CD4-positive, alpha-beta memory T cell (primary cell): Measurements from ENCODE around the gene CD2BP2. TPM values are rescaled to one million over a fixed set of nuclear protein-coding genes. Genes with fewer than 3 reads are reported as not detected.

Experiments
- CTCF ChIA-PET: fragments of 350-600 bp; sonication (Branson Sonifier 250); formaldehyde crosslinking; loops from one replicate; lab custom pipeline; 2021; ENCODE audit warnings: inconsistent platforms; ENCODE audit not compliant: partially characterized antibody; lab: Charles Lee
- POLR2A ChIA-PET: fragments of 350-600 bp; sonication (Branson Sonifier 250); formaldehyde crosslinking; loops from one replicate; lab custom pipeline; 2021; ENCODE audit not compliant: partially characterized antibody; lab: Charles Lee
- DNase-seq, 5 donors: peaks; one replicate each; pipeline versions ENCODE4 v3.0.0 to v3.0.0-alpha.2; 2020 to 2022; ENCODE audit warnings: mixed read lengths in 1 of 5
- H3K27ac ChIP-seq: one replicate; pipeline ENCODE4 v1.7.0; 2013; ENCODE audit warnings: low read depth, low read length
- H3K27me3 ChIP-seq: 2 replicates; pipeline ENCODE4 v1.7.0; 2013; ENCODE audit warnings: mild to moderate bottlenecking, low read length, moderate library complexity; ENCODE audit not compliant: insufficient read depth
- H3K36me3 ChIP-seq: 2 replicates; pipeline ENCODE4 v1.7.0; 2013; ENCODE audit warnings: mild to moderate bottlenecking, low read length, moderate library complexity; ENCODE audit not compliant: insufficient read depth
- H3K4me1 ChIP-seq: 2 replicates; pipeline ENCODE4 v1.7.0; 2013; ENCODE audit warnings: mild to moderate bottlenecking, low read length, moderate library complexity; ENCODE audit not compliant: insufficient read depth
- H3K4me3 ChIP-seq, 2 donors: one replicate each; pipeline ENCODE4 v1.7.0; 2013; ENCODE audit warnings: low read length in 2 of 2, mild to moderate bottlenecking in 1 of 2
- H3K9me3 ChIP-seq, 2 donors: one replicate each; pipeline ENCODE4 v1.7.0; 2013; ENCODE audit warnings: low read length in 2 of 2, control low read depth in 1 of 2; ENCODE audit not compliant: control insufficient read depth in 1 of 2
- H3K27ac Mint-ChIP-seq, 7 donors: one replicate each; pipeline ENCODE4 v1.8.0; 2020 to 2021; ENCODE audit warnings: mixed read lengths in 7 of 7, mild to moderate bottlenecking in 6 of 7, inconsistent platforms in 3 of 7, moderate library complexity in 3 of 7
- H3K27me3 Mint-ChIP-seq, 2 donors: one replicate each; pipeline ENCODE4 v1.8.0; 2020 to 2021; ENCODE audit warnings: mixed read lengths in 2 of 2
- H3K36me3 Mint-ChIP-seq, 2 donors: one replicate each; pipeline ENCODE4 v1.8.0; 2020 to 2021; ENCODE audit warnings: mixed read lengths in 2 of 2, inconsistent platforms in 1 of 2, mild to moderate bottlenecking in 1 of 2
- H3K4me1 Mint-ChIP-seq, 4 donors: one replicate each; pipeline ENCODE4 v1.8.0; 2020 to 2021; ENCODE audit warnings: mixed read lengths in 4 of 4, mild to moderate bottlenecking in 1 of 4
- H3K4me3 Mint-ChIP-seq, 8 donors: one replicate each; pipeline ENCODE4 v1.8.0; 2020 to 2021; ENCODE audit warnings: mixed read lengths in 8 of 8, mild to moderate bottlenecking in 7 of 8, moderate library complexity in 6 of 8, inconsistent platforms in 3 of 8
- H3K9me3 Mint-ChIP-seq, 8 donors: one replicate each; pipeline ENCODE4 v1.8.0; 2020 to 2021; ENCODE audit warnings: mixed read lengths in 8 of 8, mild to moderate bottlenecking in 5 of 8, inconsistent platforms in 3 of 8, moderate library complexity in 1 of 8
- intact Hi-C: fragments of 100-400 bp; cut with micrococcal nuclease; formaldehyde crosslinking; loops from one replicate; pipeline ENCODE4 v1.15.1; 2023
- polyA plus RNA-seq, 2 donors: library from polyadenylated mRNA; unstranded; fragments of 300-500 nt; fragmentation: Illumina TruSeq; gene quantifications; one replicate each; pipeline ENCODE4 v1.2.3, GENCODE V29; 2021
- total RNA-seq, 2 experiments: library from RNA; stranded (reverse); gene quantifications; one replicate each; pipeline ENCODE4 v1.2.3, GENCODE V29; 2021

Gene CD2BP2
- total and polyA plus RNA-seq, 4 experiments from 2014 or later: 23.7 to 79.4 (median 48.7) TPM

DNA sequence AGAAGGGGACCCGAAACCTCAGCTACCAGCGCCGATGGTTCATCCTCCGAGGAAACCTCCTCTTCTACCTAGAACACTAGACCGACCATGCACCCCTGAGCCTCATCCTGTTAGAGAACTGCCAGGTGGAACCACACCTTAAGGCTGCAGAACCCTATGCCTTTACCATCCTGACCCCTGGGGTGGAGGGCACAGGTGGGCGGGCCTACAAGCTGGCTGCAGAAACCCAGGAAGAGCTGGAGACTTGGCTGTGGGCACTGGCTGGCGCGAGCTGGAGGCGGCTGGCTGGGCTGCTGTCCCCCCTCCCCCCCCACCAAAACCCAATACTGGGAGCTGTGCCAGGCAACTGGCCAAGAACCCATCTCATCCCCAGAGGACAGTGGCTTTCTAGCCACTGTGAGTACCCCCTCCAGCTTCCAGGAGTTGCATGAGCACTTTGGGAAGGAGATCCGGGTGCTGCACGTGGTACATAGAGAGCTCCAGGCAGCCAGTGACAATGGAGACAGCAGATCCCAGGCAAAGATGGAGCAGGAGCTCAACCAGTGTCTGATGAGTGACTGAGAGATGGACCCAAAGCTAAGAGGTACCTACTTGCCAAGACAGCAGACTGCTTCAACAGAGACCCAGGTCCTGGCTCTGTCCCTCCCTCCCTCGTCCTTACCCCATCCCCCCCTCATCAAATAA, 1.4 kb upstream of the CD2BP2 start:
- Mint-ChIP-seq H3K27me3 (no peaks in the 10 kb centered on the region), H3K9me3 (no peaks in the 10 kb centered on the region), H3K4me3 (peak overlapping the region; percentile 90 to 98 (median 96)), H3K27ac (peak overlapping the region; percentile 96 to 99 (median 98)), H3K4me1 (peaks cover 15 to 42% (median 24%) of the 10 kb centered on the region in 4 donors), H3K36me3 (peaks cover 12 to 67% of the 10 kb centered on the region in 2 donors)
- no peaks in the 10 kb centered on the region for H3K9me3 ChIP-seq
- intact Hi-C loops: no loop called here
- peak in 2 of 5 donors; percentile 18 to 43 for DNase-seq
- ChIA-PET POLR2A (interaction anchor here (0.6 to 7.2 kb wide), 9 partner anchors 10 to 292 kb away, joined by 3 to 59 read pairs (median 7); partner anchors contain the start of genes ALDOA, SEPTIN1, TBC1D10B and TBX6), CTCF (interaction anchor here (3.0 kb wide), 1 partner anchor 53 kb away, joined by 13 read pairs; no protein-coding TSS in a partner anchor)
- peaks cover 32% of the 10 kb centered on the region for H3K4me1 ChIP-seq
- H3K27ac ChIP-seq: peak overlapping the region; percentile 95
- peaks cover 42% of the 10 kb centered on the region for H3K36me3 ChIP-seq
- no peaks in the 10 kb centered on the region for H3K27me3 ChIP-seq
- H3K4me3 ChIP-seq: no peak overlapping the region

DNA sequence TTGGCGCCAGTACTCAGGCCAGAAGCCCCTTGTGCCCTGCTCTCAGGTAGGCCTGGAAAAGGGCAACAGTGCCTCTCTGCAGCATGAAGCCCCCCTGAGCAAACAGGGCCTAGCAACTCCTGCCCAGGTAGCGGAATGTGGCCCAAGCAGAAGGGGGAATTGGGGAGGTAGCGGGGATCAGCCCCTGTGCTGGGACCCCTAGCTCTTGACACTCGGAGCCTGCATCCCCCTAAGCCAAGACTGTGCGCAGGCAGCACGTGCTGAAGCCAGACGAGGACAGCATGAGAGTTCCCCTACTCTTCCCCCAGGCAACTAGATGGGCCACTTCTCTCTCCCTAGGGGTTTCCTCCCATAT, 823 bp upstream of the CD2BP2 start:
- H3K36me3 ChIP-seq: peaks cover 48% of the 10 kb centered on the region
- DNase-seq: no peak
- POLR2A ChIA-PET: interaction anchor here (1.5 to 7.2 kb wide), 10 partner anchors 9 to 291 kb away, joined by 3 to 59 read pairs (median 9); partner anchors contain the start of genes ALDOA, DCTPP1, SEPTIN1 and TBC1D10B
- Mint-ChIP-seq H3K27me3 (no peaks in the 10 kb centered on the region), H3K4me1 (peaks cover 13 to 42% (median 24%) of the 10 kb centered on the region in 4 donors), H3K9me3 (no peaks in the 10 kb centered on the region), H3K27ac (peak overlapping the region; percentile 96 to 99 (median 98)), H3K4me3 (peak overlapping the region; percentile 90 to 98 (median 96)), H3K36me3 (peaks cover 16 to 69% of the 10 kb centered on the region in 2 donors)
- CTCF ChIA-PET: interaction anchor here (3.0 kb wide), 2 partner anchors 15 to 53 kb away, joined by 7 to 13 read pairs; no protein-coding TSS in a partner anchor
- peak overlapping the region; percentile 95 for H3K27ac ChIP-seq
- H3K27me3 ChIP-seq: no peaks in the 10 kb centered on the region
- H3K9me3 ChIP-seq: no peaks in the 10 kb centered on the region
- H3K4me1 ChIP-seq: peaks cover 32% of the 10 kb centered on the region
- H3K4me3 ChIP-seq: peak overlapping the region; percentile 94 to 98
- intact Hi-C loops: loop anchor here (1.0 to 2.0 kb wide), 4 partner anchors 14 to 39 kb away; partner anchors contain the start of genes TBC1D10B and ZNF48

DNA sequence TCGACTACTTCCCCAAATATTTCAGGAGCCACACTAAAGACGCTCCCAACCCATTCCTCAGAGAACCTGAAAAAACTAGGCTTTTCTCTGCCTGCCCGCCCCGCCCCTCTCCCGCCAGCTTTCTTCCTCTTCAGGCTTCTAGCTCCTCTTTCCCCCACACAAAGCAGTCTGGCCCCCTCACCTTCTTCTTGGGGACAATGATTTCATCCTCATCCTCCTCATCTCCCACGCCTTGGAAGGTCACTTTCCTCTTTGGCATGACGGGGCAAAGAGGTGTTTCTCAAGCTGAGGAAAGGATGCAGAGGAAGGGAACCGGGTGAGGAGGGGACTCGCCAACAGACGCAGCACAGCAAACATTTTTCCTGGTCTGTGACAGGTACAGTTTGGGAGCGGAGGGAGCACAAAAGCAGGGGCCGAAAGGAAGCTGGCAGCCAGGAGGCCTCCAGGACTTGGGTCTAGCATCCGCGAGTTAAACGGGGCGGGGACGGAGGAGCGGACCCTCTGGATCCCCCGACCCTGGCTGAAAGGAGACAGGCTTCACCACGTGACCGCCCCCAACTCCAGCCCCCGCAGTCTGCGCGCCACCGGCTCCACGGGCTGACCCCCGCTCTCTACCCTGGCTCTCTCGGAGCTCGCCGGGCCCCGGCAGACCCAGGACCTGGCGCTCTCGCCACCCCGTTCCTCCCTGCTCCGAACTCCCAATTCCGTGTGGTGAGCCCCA, 525 bp downstream of the CD2BP2 start:
- Histone ChIP-seq H3K4me3 (peak overlapping the region; percentile 94 to 98), H3K4me1 (peaks cover 32% of the 10 kb centered on the region), H3K27me3 (no peaks in the 10 kb centered on the region), H3K36me3 (peaks cover 45% of the 10 kb centered on the region), H3K27ac (peak overlapping the region; percentile 95), H3K9me3 (no peaks in the 10 kb centered on the region)
- POLR2A ChIA-PET: interaction anchor here (0.8 to 7.2 kb wide), 11 partner anchors 8 to 278 kb away, joined by 3 to 59 read pairs (median 11); partner anchors contain the start of genes DCTPP1, SEPTIN1, TBC1D10B and ZNF48
- Mint-ChIP-seq H3K27me3 (no peaks in the 10 kb centered on the region), H3K4me1 (peaks cover 15 to 47% (median 27%) of the 10 kb centered on the region in 4 donors), H3K4me3 (peak overlapping the region; percentile 90 to 98 (median 96)), H3K27ac (peak overlapping the region; percentile 96 to 99 (median 98)), H3K9me3 (no peaks in the 10 kb centered on the region), H3K36me3 (peaks cover 18 to 72% of the 10 kb centered on the region in 2 donors)
- intact Hi-C loops: loop anchor here (1.0 to 2.0 kb wide), 4 partner anchors 16 to 41 kb away; partner anchors contain the start of genes TBC1D10B and ZNF48
- CTCF ChIA-PET: interaction anchor here (0.8 to 3.0 kb wide), 3 partner anchors 10 to 55 kb away, joined by 3 to 8 read pairs (median 7); no protein-coding TSS in a partner anchor
- peak in 1 of 5 donors; percentile 50 for DNase-seq

DNA sequence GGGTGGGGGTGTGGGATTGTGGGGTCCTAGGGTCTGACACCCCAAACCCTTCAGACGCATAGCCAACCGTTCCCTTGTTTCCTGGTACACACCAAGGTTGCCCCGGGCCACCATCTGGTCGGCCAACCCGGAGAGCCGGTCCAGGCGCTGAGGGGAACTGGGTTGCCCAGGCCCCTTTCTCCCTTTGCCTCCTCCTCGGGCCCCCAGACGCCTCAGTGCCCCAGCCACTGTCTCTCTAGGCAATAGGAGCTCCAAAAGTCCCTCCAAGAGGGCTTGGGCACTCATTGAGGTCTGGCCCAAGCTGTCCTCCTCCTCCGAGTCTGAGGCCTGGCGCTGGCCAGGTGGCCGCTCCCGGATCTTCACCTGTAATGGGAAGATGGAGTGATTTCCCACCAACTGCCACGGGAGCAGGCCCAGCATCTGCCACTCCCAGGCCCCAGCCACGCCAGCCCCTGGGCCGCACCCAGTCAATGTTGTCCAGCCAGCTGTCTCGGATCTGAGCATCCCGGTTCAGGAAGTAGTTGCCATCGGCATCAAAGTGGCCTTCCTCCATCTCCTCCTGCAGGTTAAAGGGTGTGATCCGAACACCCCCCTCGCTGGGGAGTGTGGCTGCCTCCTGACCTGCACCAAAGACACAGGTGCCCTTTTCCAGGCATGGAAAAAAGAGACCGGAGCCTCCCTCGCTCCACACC, 1.5 kb downstream of the CD2BP2 start:
- no peaks in the 10 kb centered on the region for H3K9me3 Mint-ChIP-seq
- H3K36me3 Mint-ChIP-seq: peaks cover 18 to 70% of the 10 kb centered on the region in 2 donors
- H3K4me3 Mint-ChIP-seq: peak overlapping the region; percentile 90 to 98 (median 96)
- peak overlapping the region in 1 of 2 donors; percentile 98 for H3K4me3 ChIP-seq
- peaks cover 32% of the 10 kb centered on the region for H3K4me1 ChIP-seq
- peak overlapping the region in 6 of 7 donors; percentile 41 to 99 (median 62) for H3K27ac Mint-ChIP-seq
- H3K27ac ChIP-seq: peak overlapping the region; percentile 95
- H3K36me3 ChIP-seq: peaks cover 37% of the 10 kb centered on the region
- H3K27me3 Mint-ChIP-seq: no peaks in the 10 kb centered on the region
- no peak for DNase-seq
- H3K4me1 Mint-ChIP-seq: peaks cover 15 to 47% (median 27%) of the 10 kb centered on the region in 4 donors
- H3K9me3 ChIP-seq: no peaks in the 10 kb centered on the region
- ChIA-PET CTCF (interaction anchor here (1.5 to 3.0 kb wide), 2 partner anchors 17 to 56 kb away, joined by 7 to 8 read pairs; no protein-coding TSS in a partner anchor), POLR2A (interaction anchor here (1.9 to 7.2 kb wide), 8 partner anchors 12 to 76 kb away, joined by 7 to 59 read pairs (median 19); partner anchors contain the start of genes DCTPP1, SEPTIN1, TBC1D10B and ZNF48)
- no peaks in the 10 kb centered on the region for H3K27me3 ChIP-seq
- intact Hi-C loops: loop anchor here (2.0 kb wide), 2 partner anchors 19 to 25 kb away; no protein-coding TSS in a partner anchor

DNA sequence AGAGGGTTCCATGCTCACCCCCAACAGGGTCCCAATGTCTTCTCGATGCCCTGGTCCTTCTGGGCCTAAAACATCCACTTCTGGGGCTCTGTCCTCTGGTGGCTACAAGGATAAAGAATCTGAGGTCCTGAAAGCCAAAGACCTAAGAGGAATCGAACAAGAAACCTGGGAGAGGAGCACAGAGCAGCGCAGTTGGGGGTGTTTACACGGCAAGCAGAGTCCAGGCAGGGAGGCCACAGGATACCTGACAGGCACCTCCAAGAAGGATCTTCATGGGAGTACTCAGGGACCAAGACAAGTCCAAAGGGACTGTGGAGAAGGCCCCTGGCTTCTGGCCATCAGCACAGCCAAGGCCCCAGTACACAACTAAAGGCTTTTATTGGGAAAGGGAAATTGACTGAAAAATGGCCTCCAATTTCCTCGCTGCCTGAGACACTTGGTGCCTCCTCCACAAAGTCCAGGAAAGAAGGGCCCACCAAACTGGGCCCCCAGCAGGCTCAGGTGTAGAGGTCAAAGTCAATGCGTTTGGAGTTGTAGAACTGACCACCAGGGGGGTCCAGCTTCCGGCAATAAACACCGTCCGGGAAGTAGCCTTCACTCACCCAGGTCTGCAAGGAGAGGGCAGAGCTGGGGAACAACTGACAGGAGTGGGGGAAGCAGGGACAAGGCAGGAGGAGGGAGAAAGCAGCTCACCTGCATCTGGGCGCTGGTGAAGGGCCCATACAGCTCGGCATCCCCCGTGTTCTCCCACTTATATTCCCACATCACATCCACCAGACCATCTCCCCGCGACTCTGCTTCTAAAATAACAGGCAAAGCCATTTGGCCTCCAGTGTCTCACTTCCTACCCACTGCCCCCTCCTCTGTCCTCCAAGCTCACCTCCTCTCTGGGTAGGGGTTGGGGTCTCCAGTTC, 2.4 kb downstream of the CD2BP2 start:
- no peaks in the 10 kb centered on the region for H3K27me3 Mint-ChIP-seq
- peaks cover 18 to 68% of the 10 kb centered on the region in 2 donors for H3K36me3 Mint-ChIP-seq
- Histone ChIP-seq H3K27ac (no peak overlapping the region), H3K36me3 (peaks cover 33% of the 10 kb centered on the region), H3K4me3 (no peak overlapping the region), H3K4me1 (peaks cover 32% of the 10 kb centered on the region), H3K9me3 (no peaks in the 10 kb centered on the region), H3K27me3 (no peaks in the 10 kb centered on the region)
- H3K9me3 Mint-ChIP-seq: no peaks in the 10 kb centered on the region
- ChIA-PET POLR2A (interaction anchor here (2.6 to 7.2 kb wide), 3 partner anchors 25 to 43 kb away, joined by 11 to 47 read pairs (median 28); partner anchors contain the start of genes SEPTIN1 and ZNF48), CTCF (interaction anchor here (3.0 kb wide), 1 partner anchor 18 kb away, joined by 7 read pairs; no protein-coding TSS in a partner anchor)
- H3K27ac Mint-ChIP-seq: peak overlapping the region in 4 of 7 donors; percentile 10 to 63 (median 24)
- H3K4me1 Mint-ChIP-seq: peaks cover 15 to 47% (median 27%) of the 10 kb centered on the region in 4 donors
- intact Hi-C loops: no loop called here
- peak overlapping the region in 5 of 8 donors; percentile 30 to 52 (median 51) for H3K4me3 Mint-ChIP-seq
- no peak for DNase-seq
